Measurements from ENCODE around the gene SLC9A9.
"Not testable (repeated sequence)": the region's sequence is repeated elsewhere in the genome, so short reads cannot be mapped to it uniquely, and the experiment has no call there.

SLC9A9 gene

DNA sequence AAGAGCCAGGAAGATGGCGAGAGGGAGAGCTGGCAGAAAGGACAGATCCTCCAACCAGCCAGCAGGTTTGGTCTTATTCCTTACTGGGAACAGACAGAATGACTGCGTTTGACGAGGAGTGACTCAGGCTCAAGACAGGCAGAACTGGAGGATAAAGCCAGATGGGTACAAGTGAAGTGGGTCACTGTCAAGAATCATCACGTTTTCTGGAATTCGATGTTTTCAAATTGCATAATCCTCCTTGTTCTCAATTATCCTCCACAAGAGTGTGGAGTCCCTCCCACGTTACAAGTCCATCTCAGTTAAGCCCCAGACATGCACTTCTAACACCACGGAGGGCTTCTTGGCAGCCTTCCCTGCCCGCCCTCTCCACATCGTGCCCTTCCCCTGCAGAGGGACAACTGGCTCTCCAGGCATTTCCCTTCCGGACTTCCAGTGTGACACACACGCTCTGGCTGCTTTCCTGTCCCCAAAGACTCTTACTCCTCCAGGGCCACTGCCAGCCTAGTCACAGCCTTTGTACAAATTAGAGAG is 545.6 kb downstream of the SLC9A9 start:
- no peak for DNase-seq

DNA sequence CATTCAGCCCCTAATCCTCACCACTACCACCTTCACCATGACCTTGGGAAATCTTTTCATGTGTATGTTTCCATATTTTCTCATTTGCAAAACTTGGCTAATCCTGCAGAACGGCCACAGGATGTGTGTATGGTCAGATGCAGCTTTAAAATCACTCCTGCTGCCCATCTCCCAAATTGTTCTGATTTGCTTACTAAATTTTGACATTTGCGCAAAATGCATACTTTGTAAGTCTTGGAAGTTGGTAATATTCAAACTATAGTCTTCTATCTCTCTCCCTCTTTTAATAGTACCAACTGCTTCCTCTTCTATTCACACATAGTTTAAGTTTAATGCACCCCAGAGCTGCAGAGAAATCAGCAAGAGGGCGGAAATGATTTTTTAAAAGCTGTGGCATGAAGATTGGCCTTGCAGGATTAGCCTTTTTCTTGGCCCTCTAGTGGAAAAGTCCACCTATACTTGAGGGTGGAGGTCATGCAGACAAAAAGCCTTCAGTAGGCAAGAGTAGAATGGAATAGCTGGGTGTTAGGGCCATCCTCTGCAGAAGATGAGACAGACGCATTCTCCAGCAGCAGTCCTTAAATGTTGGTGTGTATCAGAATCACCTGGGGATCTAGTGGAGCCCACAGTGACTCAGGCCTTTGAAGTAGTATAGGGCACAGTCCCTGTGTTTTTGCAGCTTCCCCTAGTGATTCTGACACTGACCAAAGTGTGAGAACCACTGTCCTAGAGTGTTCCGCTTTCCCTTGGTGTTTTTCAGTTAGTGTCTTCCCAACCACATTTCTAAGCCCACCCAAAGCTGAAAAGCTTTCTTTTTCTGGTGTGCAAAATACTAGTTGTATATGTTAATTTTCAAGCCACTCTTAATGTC is 547.0 kb downstream of the SLC9A9 start:
- DNase-seq = no peak

DNA sequence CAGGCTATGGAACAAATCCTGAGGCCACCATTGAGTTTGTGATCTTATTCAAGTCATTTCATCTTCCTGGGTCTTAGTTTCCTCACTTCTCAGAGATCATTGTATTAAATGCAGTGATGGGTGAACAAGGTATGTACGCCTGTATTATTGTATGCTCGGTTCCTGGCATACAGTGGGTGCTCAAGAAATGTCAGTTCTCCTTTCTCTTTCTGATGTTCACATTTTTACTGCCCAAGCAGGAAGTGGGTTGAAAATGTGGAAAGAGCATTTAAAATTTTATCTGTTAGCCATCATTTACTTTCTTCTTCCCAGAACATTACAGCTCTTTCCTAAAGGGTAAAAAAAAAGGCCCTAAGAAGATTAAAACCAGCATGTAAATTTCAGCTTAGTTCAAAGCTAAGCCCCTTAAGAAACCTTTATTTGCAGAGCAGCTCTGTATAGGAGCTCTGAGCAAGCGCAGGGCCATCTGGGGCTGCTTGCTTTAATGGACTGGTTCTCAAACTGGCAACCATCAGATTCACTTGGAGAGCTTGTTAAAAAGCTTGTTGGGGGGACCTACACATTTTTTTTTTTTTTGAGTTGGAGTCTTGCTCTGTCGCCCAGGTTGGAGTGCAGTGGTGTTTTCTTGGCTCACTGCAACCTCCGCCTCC is 549.3 kb downstream of the SLC9A9 start:
- no peak for DNase-seq

DNA sequence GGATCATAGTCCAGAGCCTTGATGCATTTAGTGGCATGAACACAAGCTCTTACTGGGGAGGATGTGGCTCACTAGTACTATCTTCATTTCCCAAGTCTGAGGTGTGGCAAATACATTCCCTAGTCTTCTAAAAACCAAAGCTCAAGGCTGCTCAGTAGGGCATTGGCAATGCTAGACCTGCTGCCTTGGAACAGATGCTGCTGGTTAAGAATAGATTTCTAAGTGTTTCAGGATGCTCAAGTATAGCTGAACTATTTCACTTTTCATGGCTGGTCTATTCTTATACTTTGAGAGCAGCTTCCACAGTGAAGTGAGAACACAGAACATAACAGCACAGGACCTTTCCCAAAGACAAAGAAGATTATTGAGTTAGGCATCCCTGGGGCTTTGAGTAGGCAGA is 549.9 kb downstream of the SLC9A9 start:
- no peak for DNase-seq

DNA sequence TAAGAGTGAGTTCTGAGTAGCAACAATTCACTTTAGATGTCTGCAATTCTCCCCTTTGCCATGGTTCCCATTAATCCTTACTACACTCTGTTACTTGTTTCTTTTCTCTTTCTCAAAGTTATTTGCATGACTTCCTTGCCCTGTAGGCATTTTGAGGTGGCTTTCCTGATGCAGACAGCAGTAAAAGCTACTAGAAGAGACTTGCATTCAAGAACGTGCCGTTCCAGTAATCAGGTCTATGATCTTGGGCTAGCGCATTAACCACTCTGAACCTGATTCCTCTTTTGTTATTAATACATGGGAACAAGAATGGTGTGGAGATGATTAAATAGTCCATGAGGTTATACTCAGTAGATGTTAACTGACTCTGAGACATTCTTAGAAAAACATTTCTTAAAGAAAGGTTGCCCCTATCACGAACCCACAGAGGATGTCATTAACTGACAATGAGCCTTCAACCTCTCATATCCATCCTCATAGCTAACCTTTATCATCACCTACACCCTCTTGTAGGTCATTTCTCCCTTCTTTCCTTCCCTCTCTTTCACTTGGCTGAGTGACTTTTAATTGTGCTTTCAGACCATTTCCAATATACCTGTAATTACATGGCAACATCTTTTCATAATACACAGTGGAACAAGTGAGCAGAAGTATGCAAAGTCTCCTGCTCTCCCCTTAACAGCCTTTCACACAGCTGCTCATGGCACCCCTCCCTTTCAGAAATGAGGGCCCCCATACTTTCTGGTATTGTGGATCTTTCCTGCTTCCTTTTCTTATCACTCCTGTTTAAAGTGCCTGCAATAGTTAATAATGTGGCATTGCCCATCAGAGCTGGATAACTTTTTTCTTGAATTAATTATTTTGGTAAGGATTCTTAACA is 552.8 kb downstream of the SLC9A9 start:
- no peak for DNase-seq

DNA sequence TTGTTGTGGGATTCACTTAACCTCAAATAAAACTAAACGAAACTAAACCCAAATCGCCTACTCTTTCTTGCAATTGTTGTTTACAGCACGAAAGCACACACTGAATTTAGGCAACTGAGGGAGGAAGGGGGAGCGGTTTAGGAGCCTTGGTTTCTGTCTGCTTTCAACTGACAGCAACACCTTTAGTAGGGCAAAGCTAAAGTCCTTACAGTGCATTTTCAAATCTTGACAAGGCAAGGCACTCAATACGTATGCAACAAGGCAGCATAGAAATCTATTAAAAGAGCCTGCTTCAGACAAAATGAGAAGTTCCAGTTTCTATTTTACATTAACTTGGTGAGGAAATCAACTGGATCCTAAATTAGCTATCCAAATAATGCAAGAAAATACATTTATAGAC is 554.1 kb downstream of the SLC9A9 start:
- DNase-seq = no peak

DNA sequence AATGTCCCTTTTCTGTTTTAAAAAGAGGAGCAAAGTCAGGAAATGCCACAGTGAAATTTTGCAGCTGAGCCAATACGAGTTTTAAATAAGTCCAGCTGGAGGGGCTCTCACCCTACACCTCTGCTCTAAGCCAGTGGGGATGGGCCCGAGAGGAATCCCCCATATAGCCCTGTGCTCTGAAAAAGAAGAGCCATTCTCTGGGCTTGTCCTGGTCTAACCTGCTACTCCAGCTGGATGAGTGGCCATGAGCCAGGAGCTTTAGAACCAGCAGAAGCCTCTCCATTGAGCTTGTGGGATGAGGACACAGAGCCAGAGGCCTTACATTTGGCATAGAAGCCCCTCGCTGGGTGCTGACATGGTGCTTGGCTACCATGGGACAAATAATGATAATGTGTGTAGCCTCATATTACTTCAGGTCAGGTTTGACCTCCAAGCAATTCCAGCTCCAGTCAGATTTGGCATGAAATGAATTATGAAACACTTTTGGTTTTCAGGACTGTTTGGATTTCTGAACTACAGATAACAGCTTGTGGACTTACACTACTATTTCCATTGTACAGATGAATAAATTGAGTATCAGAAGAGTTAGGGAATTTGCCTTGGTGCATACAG is 556.3 kb downstream of the SLC9A9 start:
- no peak for DNase-seq

DNA sequence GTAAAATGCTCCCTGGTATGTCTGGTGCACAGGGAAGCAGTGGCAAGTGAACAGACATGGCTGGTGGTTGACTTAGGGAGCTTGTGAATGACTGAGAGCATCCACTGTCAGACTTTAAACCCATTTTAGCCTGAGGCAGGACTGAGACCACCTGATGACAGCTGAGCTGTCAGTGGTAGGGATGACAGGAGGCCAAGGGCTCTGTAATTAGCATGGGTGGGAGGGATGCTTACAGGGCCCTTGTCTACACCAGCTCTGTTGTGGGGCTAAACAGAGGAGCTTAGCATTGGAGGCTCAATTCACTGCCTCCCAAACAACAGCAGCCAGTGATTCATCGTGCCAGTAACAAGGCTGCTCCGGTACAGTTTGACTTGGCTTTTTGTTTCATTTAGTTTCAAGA is 559.3 kb downstream of the SLC9A9 start:
- DNase-seq = no peak

DNA sequence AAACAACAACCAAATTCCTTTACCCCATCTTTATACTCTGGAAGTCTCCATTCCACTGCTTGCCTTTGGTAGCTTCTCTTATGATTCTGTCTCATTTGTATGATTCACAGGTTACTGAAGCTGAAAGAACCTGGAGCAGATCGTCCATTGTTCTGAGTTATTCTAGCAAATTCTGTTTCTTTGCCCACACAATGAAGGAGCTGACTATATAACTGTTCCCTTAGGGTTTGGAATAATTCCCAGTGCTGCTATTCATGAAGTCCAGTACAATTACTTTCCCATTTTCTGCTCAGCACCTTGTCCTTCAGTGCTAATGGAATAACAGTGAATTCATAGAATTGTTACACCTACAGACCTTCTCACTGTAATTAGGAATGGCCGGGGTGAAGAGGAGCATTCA is 560.9 kb downstream of the SLC9A9 start:
- DNase-seq = no peak

DNA sequence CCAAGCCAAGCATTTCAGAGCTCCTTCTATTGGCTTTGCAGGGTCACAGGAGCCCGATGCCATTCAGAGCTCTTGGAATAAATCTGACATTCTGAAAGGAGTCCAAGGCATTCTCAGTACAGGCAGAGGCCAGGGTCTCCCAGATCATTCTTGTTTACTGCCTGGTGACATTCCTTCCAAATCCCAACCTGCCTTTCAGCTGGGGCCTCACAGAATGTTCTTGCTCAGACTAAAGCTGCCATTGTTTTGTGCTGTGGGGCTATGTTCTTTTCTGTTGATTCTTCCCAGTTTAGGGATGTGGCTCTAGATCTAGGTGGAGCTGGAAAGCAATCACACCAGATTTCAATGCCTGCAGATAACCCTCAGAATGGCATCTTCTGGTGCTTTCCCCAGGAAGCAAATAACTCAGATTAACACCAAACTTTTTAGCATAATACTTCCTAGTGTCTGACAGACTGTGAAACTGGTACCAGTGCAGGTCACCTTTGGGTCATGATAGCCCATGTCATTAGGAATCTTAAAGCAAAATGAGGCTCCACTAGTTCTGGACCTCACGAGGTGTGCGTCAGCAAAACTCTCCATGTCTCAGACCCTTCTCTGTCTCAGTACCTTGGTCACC is 561.8 kb downstream of the SLC9A9 start:
- DNase-seq = no peak

DNA sequence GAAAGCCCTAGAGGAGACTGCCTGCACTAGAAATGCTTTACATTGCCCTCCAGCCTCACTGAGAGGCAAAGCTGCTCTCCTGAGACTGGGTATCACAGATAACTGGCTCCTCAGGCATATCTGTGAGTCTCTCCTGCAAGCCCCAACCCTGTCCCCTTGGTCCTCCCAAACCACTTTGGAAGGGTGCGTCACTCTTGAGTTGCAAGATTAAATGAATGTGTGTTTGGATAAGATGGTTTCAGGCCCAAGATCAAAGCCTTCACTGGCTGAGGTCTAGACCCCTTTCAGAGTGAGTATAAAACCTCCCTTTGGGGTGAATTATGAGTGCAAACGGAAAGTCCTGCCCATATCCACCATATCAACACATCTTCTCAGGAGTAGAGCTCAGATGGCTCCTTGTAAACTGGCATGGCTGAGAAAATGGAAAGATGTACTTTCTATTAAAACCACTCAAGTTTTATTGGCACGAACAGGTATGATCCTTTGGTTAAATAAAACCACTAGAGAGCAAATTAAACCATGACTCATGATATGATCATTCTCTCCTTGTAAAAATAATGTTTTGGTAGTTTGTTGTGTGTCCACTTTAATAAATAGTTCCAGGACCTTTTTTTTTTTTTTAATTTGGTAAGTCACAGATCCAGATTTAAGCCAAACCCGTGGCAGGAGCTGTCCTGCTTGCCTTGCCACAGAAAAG is 564.7 kb downstream of the SLC9A9 start:
- no peak for DNase-seq

DNA sequence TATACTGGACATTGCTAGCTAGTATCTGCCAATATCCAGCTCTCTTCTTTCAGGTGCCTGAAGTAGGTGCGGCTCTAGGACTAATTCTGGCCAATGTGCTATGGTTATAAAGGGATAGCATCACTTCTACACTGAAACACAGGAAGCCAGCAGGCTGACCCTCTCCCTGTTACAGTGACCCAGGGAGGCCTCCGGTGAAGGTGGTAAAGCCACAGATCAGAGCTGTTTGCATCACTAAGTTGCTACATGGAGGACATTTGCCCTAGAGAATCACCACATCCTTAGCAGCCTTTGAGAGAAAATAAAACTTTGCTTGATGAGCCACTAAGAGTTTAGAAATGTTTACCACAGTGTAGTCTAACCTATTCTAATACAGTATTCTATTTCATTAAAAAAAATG is 567.3 kb downstream of the SLC9A9 start:
- DNase-seq = no peak

DNA sequence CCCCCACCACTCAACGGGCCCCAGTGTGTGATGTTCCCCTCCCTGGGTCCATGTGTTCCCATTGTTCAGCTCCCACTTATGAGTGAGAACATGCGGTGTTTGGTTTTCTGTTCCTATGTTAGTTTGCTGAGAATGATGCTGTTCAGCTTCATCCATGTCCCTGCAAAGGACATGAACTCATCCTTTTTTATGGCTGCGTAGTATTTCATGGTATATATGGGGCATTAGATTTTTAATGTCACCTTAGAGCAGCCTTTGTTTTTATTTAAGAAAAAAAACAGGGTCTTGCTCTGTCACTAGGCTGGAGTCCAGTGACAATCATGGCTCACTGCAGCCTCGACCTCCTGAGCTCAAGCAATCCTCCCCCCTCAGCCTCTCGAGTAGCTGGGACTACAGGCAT is 568.7 kb downstream of the SLC9A9 start:
- DNase-seq = not testable (repeated sequence)

DNA sequence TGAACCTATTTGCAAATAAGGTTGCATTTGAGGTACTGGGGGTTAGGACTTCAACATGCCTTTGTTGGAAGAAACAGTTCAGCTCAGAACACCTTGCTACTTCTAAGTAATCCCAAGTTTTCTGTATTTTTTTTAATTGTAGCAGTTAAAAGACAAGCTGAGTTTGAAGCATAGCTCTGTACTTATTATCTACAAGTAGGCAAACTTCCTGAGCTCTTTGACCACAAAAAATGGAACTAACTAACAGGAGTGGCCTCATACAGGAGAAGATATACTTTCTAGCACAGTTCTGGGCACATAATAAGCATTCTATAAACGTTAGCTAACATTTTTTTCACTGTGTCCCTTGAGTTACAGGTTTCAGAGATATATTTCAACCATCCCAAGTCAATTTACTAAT is 569.5 kb downstream of the SLC9A9 start:
- no peak for DNase-seq

DNA sequence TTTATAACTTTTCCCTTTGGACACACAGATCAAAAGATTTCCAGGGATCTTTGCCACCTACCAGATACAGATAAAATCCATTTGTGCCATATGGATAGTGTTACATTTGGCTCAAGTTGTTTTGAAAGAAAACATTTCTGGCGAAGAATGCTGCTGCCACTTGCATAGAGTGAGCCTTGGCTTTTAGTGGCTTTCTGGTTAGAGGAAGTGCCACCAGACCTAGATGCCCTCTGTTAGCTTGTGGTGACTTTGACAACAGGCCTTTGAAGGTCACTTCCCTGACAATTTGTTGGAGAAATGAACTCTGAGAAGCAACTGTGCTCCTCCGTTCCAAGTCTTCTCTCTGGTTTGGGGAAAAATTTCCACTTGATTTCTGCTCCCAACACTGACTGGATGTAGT is 570.7 kb downstream of the SLC9A9 start:
- no peak for DNase-seq

DNA sequence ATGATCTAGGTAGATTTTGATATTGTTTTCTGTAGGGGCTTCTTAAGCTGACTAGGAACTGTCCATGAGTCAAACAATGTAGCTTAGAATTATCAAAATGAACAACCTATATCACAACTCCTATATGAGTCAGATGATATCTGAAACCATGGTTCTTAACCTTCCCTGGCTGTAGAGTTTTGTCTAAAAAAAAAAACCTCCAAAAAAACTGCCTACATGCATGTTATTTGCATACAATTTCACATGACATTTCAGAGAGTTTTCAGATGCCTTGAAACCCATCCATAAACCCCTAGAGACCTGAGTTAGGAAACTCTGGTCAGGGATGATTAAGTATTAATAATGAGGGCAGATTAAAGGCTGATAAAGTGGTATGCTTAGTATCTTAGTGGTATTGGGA is 571.7 kb downstream of the SLC9A9 start:
- DNase-seq = no peak

DNA sequence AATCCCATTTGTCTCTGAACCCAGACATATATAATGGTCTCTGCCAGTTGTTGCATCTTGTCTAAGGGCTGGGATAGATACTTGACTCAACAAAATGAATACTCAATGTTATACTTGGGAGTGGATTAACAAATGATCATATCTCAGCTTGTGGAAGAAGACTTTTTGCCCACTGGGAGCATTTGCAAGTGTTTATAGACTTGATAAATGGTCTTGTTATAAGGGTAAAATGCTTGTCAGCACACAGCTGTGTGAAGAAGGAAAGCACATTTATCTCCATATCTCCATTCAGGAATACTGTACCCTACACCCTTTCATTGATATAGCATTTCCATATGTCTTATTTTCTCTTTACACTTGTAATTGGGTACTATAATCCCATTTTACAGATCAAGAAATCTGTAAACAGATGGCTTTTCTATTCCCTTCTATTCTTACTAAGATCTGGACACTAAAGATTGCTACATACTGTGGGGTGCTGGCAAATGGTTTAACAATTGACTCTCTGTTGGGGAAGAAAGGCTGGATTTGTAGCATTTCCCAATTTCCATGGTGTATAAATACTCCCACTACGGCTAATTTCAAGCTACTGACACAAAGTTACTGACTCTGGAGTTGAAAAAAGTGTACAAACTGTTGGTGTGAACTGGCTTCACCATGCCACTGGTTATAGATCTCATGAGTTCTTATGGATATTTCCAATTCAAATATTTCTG is 574.1 kb downstream of the SLC9A9 start:
- no peak for DNase-seq

DNA sequence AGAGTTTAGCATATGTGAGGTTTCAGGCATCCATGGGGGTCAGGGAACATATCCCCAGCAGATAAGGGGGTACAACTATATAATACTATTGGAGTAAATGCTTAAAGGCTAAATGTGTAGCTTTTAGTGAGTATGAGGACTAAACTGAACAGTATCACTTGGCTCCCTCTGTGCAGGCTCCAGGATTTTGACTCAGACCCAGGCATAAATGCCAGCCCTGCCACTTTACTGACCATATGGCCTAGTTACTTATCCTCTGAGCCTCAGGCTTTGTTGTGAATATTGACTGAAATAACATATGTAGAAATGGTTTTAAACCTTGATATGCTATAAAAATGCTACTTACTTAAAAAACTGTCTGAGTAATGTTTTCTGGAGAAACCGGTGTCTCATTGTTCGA is 577.1 kb downstream of the SLC9A9 start:
- DNase-seq = no peak

DNA sequence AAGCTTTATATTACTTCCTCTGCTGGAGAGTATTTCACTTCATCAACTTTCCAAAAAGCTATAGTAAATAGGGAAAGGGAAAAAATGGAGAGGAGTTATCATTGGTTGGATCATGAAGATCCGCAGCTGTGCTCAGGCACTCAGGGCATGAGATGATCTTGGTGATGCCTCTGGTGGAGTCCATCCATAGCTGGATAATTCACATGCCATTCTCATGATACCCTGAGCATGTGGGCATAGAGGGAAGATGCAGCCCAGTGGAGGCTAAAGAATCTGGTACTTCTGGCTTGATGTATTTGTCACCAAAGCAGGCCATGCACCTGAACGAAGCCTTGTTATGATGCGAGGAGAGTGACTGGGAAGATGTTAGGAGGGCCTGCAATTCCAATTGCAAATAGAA is 578.5 kb downstream of the SLC9A9 start:
- no peak for DNase-seq

DNA sequence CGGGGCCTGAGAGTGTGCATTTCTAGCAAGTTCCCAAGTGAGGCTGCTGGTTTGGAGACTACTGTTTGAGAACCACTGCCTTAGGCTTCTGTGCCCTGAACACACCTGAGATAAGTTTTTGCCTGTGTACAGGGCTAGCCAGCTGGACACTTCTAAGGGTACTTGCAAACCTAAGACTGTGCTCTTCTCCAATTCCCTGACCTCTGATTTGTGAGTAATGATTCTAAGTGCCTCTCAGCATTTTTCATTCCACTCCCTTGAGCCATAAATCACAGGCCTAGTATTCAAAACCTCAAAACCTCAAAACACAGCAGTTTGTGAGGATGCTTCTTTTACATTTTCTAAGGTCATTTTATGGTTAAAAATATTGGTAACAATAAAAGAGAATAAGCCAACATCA is 580.3 kb downstream of the SLC9A9 start:
- no peak for DNase-seq

DNA sequence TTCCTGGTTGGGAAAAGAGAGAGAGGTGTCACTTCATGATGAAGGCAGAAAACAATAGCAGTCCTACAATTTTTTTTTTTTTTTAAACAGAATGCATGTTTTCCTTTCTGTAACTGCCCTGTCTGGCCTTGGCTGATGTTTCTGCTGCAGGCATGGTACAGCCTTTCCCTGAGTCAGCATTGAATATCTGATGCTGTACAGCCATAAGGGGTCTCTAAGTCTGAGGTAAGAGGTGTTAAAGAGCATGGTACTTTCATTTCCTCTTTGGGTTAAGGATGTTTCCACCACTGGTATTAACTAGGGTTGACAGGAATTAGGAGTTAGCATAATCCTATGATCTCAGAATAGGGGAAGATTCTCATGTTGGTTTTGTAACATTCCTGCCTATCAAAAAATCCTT is 581.3 kb downstream of the SLC9A9 start:
- DNase-seq = no peak

All from activated effector memory CD4-positive, alpha-beta T cell treated with Interleukin-2 at 50 U/mL for 16 hours (primary cell).